ENCODE data around the gene GPR3.

- TF ChIP-seq CTCF (IDR thresholded peaks at IDR 0.05), result no peak
- no peak for TF ChIP-seq POLR2A (IDR thresholded peaks at IDR 0.05)
These were observed 4.7 kb downstream of the GPR3 start for GRCh38 chr1:27397110-27397509.

Data from Peyer's patch (tissue), 4 donors.